H1 (cell line): ENCODE measurements around the gene PLCH2. TPM values are rescaled to one million over a fixed set of nuclear protein-coding genes. Genes with fewer than 3 reads are reported as not detected.

Experiments used
- BACH1 ChIP-seq: IDR thresholded peaks from 2 replicates; pipeline ENCODE4 v1.6.1; 2012; ENCODE audit warnings: low read length, improper control_type of control experiment
- CHD2 ChIP-seq: IDR thresholded peaks from 2 replicates; pipeline ENCODE4 v1.6.1; 2012; ENCODE audit warnings: low read length, improper control_type of control experiment
- HDAC6 ChIP-seq: IDR thresholded peaks from one replicate; pipeline ENCODE4 v1.7.1; 2012; ENCODE audit warnings: low read depth, mild to moderate bottlenecking, inconsistent platforms, low read length, moderate library complexity
- POLR2AphosphoS5 ChIP-seq: IDR thresholded peaks from 2 replicates; pipeline ENCODE4 v1.6.1; 2011; ENCODE audit warnings: low read depth, low read length
- POU5F1 ChIP-seq: IDR thresholded peaks from 2 replicates; pipeline ENCODE4 v1.6.1; 2011; ENCODE audit warnings: low read depth, mild to moderate bottlenecking, low read length, moderate library complexity
- RNF2 ChIP-seq: fragments of 200-900, 300-1000 bp; sonication (generic); IDR thresholded peaks from 2 replicates; pipeline ENCODE4 v1.7.1; 2016; ENCODE audit warnings: borderline replicate concordance, low read depth, mild to moderate bottlenecking, antibody characterized with exemption, low read length; ENCODE audit not compliant: poor library complexity, severe bottlenecking; ENCODE audit errors: missing control alignments
- SIRT6 ChIP-seq: IDR thresholded peaks from one replicate; pipeline ENCODE4 v1.7.1; 2012; ENCODE audit warnings: low read length, inconsistent platforms
- TAF7 ChIP-seq: optimal IDR thresholded peaks from 2 replicates; pipeline ENCODE3; 2011; ENCODE audit warnings: low read depth, mild to moderate bottlenecking, inconsistent platforms, low read length, moderate library complexity, borderline replicate concordance
- TBP ChIP-seq: IDR thresholded peaks from 2 replicates; pipeline ENCODE4 v1.6.1; 2011; ENCODE audit warnings: low read depth, low read length, improper control_type of control experiment
- polyA plus RNA-seq, 7 experiments: library from polyadenylated mRNA; depleted of rRNA in 3 of 7; stranded (reverse) in 5 of 7; unstranded in 2 of 7; fragments of >200 nt in 5 of 7; fragments of 200-250 nt in 2 of 7; gene quantifications; 1 replicate in 5 of 7; 2 replicates in 1 of 7; 4 replicates in 1 of 7; pipeline versions ENCODE4 v1.2.1 to v1.2.3, GENCODE V29; 2011 to 2013; ENCODE audit warnings: missing spikeins in 2 of 7, mixed read lengths in 2 of 7
- total RNA-seq: library from RNA; stranded (reverse); fragmentation: NEBNext Ultra II Directional; extraction: Animal tissue kit (Norgen Biotek cat#: 25700); gene quantifications from 2 replicates; pipeline ENCODE4 v1.2.1, GENCODE V29; 2021
- TF ChIP-seq, protein P1 (sequence below): fragments of 300-600 bp; sonication (generic); IDR thresholded peaks from 2 replicates; pipeline ENCODE4 v1.7.1; 2012; ENCODE audit warnings: low read length, moderate library complexity, mild to moderate bottlenecking, inconsistent platforms; ENCODE audit not compliant: insufficient replicate concordance
- TF ChIP-seq, protein P2 (sequence below): IDR thresholded peaks from 2 replicates; pipeline ENCODE4 v1.6.1; 2012; ENCODE audit warnings: inconsistent platforms

Gene PLCH2
- total and polyA plus RNA-seq, 2 of the 8 experiments (the other 6 are each of a cell fraction or from before 2014, with no cell fraction given) = 0.14 to 0.19 TPM

DNA sequence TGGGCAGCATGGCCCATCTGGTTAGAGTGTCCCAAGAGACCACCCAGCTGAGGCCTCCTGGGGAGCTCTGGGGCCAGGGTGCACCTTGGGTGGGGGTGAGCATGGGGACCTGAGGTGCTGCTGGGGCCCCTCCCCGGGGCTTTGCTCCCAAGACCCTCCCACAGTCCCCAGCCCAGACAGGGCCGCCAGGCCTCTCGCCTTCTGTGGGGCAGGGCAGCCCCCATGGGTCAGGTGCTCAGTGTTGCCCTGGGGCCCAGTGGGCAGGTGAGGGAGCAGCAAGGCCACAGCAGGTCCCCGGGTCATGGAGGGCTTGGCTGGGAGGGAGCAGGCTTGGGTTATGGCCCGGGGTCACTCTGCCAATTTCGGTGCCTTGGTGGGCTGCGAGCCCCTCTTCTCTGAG is 39.2 kb upstream of the PLCH2 start (continued):
- TF ChIP-seq, protein P1, sequence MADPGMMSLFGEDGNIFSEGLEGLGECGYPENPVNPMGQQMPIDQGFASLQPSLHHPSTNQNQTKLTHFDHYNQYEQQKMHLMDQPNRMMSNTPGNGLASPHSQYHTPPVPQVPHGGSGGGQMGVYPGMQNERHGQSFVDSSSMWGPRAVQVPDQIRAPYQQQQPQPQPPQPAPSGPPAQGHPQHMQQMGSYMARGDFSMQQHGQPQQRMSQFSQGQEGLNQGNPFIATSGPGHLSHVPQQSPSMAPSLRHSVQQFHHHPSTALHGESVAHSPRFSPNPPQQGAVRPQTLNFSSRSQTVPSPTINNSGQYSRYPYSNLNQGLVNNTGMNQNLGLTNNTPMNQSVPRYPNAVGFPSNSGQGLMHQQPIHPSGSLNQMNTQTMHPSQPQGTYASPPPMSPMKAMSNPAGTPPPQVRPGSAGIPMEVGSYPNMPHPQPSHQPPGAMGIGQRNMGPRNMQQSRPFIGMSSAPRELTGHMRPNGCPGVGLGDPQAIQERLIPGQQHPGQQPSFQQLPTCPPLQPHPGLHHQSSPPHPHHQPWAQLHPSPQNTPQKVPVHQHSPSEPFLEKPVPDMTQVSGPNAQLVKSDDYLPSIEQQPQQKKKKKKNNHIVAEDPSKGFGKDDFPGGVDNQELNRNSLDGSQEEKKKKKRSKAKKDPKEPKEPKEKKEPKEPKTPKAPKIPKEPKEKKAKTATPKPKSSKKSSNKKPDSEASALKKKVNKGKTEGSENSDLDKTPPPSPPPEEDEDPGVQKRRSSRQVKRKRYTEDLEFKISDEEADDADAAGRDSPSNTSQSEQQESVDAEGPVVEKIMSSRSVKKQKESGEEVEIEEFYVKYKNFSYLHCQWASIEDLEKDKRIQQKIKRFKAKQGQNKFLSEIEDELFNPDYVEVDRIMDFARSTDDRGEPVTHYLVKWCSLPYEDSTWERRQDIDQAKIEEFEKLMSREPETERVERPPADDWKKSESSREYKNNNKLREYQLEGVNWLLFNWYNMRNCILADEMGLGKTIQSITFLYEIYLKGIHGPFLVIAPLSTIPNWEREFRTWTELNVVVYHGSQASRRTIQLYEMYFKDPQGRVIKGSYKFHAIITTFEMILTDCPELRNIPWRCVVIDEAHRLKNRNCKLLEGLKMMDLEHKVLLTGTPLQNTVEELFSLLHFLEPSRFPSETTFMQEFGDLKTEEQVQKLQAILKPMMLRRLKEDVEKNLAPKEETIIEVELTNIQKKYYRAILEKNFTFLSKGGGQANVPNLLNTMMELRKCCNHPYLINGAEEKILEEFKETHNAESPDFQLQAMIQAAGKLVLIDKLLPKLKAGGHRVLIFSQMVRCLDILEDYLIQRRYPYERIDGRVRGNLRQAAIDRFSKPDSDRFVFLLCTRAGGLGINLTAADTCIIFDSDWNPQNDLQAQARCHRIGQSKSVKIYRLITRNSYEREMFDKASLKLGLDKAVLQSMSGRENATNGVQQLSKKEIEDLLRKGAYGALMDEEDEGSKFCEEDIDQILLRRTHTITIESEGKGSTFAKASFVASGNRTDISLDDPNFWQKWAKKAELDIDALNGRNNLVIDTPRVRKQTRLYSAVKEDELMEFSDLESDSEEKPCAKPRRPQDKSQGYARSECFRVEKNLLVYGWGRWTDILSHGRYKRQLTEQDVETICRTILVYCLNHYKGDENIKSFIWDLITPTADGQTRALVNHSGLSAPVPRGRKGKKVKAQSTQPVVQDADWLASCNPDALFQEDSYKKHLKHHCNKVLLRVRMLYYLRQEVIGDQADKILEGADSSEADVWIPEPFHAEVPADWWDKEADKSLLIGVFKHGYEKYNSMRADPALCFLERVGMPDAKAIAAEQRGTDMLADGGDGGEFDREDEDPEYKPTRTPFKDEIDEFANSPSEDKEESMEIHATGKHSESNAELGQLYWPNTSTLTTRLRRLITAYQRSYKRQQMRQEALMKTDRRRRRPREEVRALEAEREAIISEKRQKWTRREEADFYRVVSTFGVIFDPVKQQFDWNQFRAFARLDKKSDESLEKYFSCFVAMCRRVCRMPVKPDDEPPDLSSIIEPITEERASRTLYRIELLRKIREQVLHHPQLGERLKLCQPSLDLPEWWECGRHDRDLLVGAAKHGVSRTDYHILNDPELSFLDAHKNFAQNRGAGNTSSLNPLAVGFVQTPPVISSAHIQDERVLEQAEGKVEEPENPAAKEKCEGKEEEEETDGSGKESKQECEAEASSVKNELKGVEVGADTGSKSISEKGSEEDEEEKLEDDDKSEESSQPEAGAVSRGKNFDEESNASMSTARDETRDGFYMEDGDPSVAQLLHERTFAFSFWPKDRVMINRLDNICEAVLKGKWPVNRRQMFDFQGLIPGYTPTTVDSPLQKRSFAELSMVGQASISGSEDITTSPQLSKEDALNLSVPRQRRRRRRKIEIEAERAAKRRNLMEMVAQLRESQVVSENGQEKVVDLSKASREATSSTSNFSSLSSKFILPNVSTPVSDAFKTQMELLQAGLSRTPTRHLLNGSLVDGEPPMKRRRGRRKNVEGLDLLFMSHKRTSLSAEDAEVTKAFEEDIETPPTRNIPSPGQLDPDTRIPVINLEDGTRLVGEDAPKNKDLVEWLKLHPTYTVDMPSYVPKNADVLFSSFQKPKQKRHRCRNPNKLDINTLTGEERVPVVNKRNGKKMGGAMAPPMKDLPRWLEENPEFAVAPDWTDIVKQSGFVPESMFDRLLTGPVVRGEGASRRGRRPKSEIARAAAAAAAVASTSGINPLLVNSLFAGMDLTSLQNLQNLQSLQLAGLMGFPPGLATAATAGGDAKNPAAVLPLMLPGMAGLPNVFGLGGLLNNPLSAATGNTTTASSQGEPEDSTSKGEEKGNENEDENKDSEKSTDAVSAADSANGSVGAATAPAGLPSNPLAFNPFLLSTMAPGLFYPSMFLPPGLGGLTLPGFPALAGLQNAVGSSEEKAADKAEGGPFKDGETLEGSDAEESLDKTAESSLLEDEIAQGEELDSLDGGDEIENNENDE = no peak
- TF ChIP-seq TBP = no peak
- no peak for TF ChIP-seq CHD2
- TF ChIP-seq TAF7 = no peak
- TF ChIP-seq, protein P2, sequence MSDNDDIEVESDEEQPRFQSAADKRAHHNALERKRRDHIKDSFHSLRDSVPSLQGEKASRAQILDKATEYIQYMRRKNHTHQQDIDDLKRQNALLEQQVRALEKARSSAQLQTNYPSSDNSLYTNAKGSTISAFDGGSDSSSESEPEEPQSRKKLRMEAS = no peak
- TF ChIP-seq SIRT6 = no peak
- no peak for TF ChIP-seq RNF2
- TF ChIP-seq BACH1 = no peak
- TF ChIP-seq POU5F1 = no peak
- TF ChIP-seq POLR2AphosphoS5 = no peak
- TF ChIP-seq HDAC6 = no peak
